HepG2 (cell line): Measurements from ENCODE around the gene RRAS. TPM values are rescaled to one million over a fixed set of nuclear protein-coding genes. Genes with fewer than 3 reads are reported as not detected.

Experiments
- ATAC-seq: fragments of 200-7000 bp; cut with Tn5 transposase; 3 replicates; pipeline ENCODE4 v1.9.1; 2020; ENCODE audit warnings: mild to moderate bottlenecking, moderate library complexity
- BruUV-seq: library from RNA; stranded (reverse); fragments of 400-500 nt; replicated peaks from 2 replicates; lab custom pipeline; 2021; lab: Mats Ljungman, UMichigan
- CTCF ChIA-PET: fragments of 300-600 bp; formaldehyde crosslinking; extraction: SDS; loops from one replicate; lab custom pipeline; 2021; ENCODE audit warnings: low total read pairs, inconsistent platforms, low intra/inter-chr PET ratio; lab: Yijun Ruan, JAX
- POLR2A ChIA-PET: fragments of 350-600 bp; sonication (Branson Sonifier 250); formaldehyde crosslinking; loops from one replicate; lab custom pipeline; 2020; ENCODE audit warnings: antibody characterized with exemption, inconsistent platforms; lab: Yijun Ruan, JAX
- DNase-seq: peaks from one replicate; pipeline ENCODE4 v3.0.0-alpha.2; 2015; ENCODE audit warnings: low spot score
- FAIRE-seq: peaks from 3 replicates; lab custom pipeline; 2011; peaks lifted over from hg19 to GRCh38; lab: Jason Lieb, UNC
- H2AFZ ChIP-seq: one replicate; pipeline ENCODE4 v1.6.1; 2011; ENCODE audit warnings: low read length, inconsistent platforms
- H3K27ac ChIP-seq: fragments of 300-600 bp; 3 replicates; pipeline ENCODE4 v1.8.0; 2011; ENCODE audit warnings: mixed run types, mild to moderate bottlenecking, mixed read lengths, low read length, inconsistent platforms; ENCODE audit not compliant: insufficient read depth; ENCODE audit errors: extremely low read length
- H3K27me3 ChIP-seq, 2 experiments: fragments of 200-600 bp in 1 of 2; 2 replicates in 1 of 2; 3 replicates in 1 of 2; pipeline versions ENCODE4 v1.6.0 to v1.8.0; 2011; ENCODE audit warnings: low read length in 2 of 2, mild to moderate bottlenecking in 2 of 2, moderate library complexity in 2 of 2, inconsistent platforms in 1 of 2; ENCODE audit not compliant: insufficient read depth in 2 of 2, control insufficient read depth in 1 of 2
- H3K36me3 ChIP-seq, 2 experiments: fragments of 200-600 bp in 1 of 2; replicated peaks in 1 of 2; 2 replicates in 1 of 2; 3 replicates in 1 of 2; pipeline versions ENCODE4 v1.5.1 to v1.8.0; 2011; ENCODE audit warnings: low read length in 2 of 2, inconsistent platforms in 1 of 2; ENCODE audit not compliant: insufficient read depth in 2 of 2, control insufficient read depth in 1 of 2
- H3K4me1 ChIP-seq: 2 replicates; pipeline ENCODE4 v1.5.1; 2012; ENCODE audit warnings: low read length, inconsistent platforms; ENCODE audit not compliant: insufficient read depth
- H3K4me2 ChIP-seq: 2 replicates; pipeline ENCODE4 v1.6.0; 2011; ENCODE audit warnings: low read depth, low read length, inconsistent platforms
- H3K4me3 ChIP-seq, 3 experiments: fragments of 200-600 bp in 1 of 3; sonication (generic), shearing (Covaris generic) in 1 of 3; replicated peaks in 1 of 3; 2 replicates each; pipeline ENCODE4 v1.5.1; 2011 to 2016; ENCODE audit warnings: low read length in 3 of 3, inconsistent platforms in 2 of 3, low read depth in 2 of 3, mild to moderate bottlenecking in 2 of 3, control low read depth in 1 of 3, mixed read lengths in 1 of 3; ENCODE audit not compliant: insufficient read depth in 1 of 3
- H3K79me2 ChIP-seq: one replicate; pipeline ENCODE4 v1.6.1; 2011; ENCODE audit warnings: low read length, inconsistent platforms; ENCODE audit not compliant: insufficient read depth
- H3K9ac ChIP-seq: 2 replicates; pipeline ENCODE4 v1.6.0; 2011; ENCODE audit warnings: mild to moderate bottlenecking, low read depth, low read length, inconsistent platforms; ENCODE audit not compliant: insufficient read depth
- H3K9me3 ChIP-seq: 2 replicates; pipeline ENCODE4 v1.5.1; 2012; ENCODE audit warnings: mild to moderate bottlenecking, low read length
- H4K20me1 ChIP-seq: 2 replicates; pipeline ENCODE4 v1.6.0; 2011; ENCODE audit warnings: inconsistent platforms, mild to moderate bottlenecking, low read length, moderate library complexity; ENCODE audit not compliant: insufficient read depth
- BHLHE40 ChIP-seq: IDR thresholded peaks from 2 replicates; pipeline ENCODE4 v1.6.1; 2011; ENCODE audit warnings: low read length, improper control_type of control experiment
- GPN1 ChIP-seq: sonication (generic); formaldehyde crosslinking; IDR thresholded peaks from 2 replicates; pipeline ENCODE4 v1.5.1; 2020; ENCODE audit warnings: missing genetic modification reagents, borderline replicate concordance
- HBP1 ChIP-seq: IDR thresholded peaks from 2 replicates; pipeline ENCODE4 v1.6.1; 2016; ENCODE audit warnings: low read depth, control low read depth
- HINFP ChIP-seq: sonication (generic); formaldehyde crosslinking; IDR thresholded peaks from 2 replicates; pipeline ENCODE4 v1.4.0; 2020; ENCODE audit warnings: low read depth, mild to moderate bottlenecking, missing genetic modification reagents
- PRMT3 ChIP-seq: sonication (generic); formaldehyde crosslinking; IDR thresholded peaks from 2 replicates; pipeline ENCODE4 v1.8.1; 2022; ENCODE audit warnings: low read depth, mild to moderate bottlenecking, moderate library complexity, missing genetic modification reagents, borderline replicate concordance
- RXRB ChIP-seq: IDR thresholded peaks from 2 replicates; pipeline ENCODE4 v1.6.1; 2016; ENCODE audit warnings: borderline replicate concordance, missing genetic modification reagents, missing compliant biosample characterization
- SAFB2 ChIP-seq: sonication (generic); formaldehyde crosslinking; IDR thresholded peaks from 2 replicates; pipeline ENCODE4 v1.5.1; 2020; ENCODE audit warnings: missing genetic modification reagents, low read depth, mild to moderate bottlenecking, borderline replicate concordance
- TBL1XR1 ChIP-seq: fragments of 150-350 bp; IDR thresholded peaks from 2 replicates; pipeline ENCODE4 v1.6.1; 2014; ENCODE audit warnings: borderline replicate concordance, low read length; ENCODE audit not compliant: partially characterized antibody
- TMF1 ChIP-seq: sonication (generic); formaldehyde crosslinking; IDR thresholded peaks from 2 replicates; pipeline ENCODE4 v1.8.1; 2022; ENCODE audit warnings: low read depth, missing genetic modification reagents
- ZBTB38 ChIP-seq: sonication (generic); formaldehyde crosslinking; IDR thresholded peaks from 2 replicates; pipeline ENCODE4 v1.5.1; 2020; ENCODE audit warnings: mild to moderate bottlenecking, missing genetic modification reagents
- ZBTB49 ChIP-seq: sonication (generic); formaldehyde crosslinking; IDR thresholded peaks from 2 replicates; pipeline ENCODE4 v1.4.0; 2020; ENCODE audit warnings: missing genetic modification reagents, borderline replicate concordance
- ZBTB7B ChIP-seq: sonication (generic); formaldehyde crosslinking; IDR thresholded peaks from 2 replicates; pipeline ENCODE4 v1.4.0; 2020; ENCODE audit warnings: missing genetic modification reagents
- ZFP36L2 ChIP-seq: sonication (generic); formaldehyde crosslinking; IDR thresholded peaks from 2 replicates; pipeline ENCODE4 v1.4.0; 2020; ENCODE audit warnings: missing genetic modification reagents
- ZNF3 ChIP-seq: IDR thresholded peaks from 2 replicates; pipeline ENCODE4 v1.7.0; 2017; ENCODE audit warnings: inconsistent platforms
- ZNF513 ChIP-seq: sonication (generic); formaldehyde crosslinking; conservative IDR thresholded peaks from 2 replicates; pipeline ENCODE4 v1.5.0; 2020; ENCODE audit warnings: missing genetic modification reagents
- ZNF570 ChIP-seq: sonication (generic); formaldehyde crosslinking; IDR thresholded peaks from 2 replicates; pipeline ENCODE4 v1.4.0; 2020; ENCODE audit warnings: mild to moderate bottlenecking, missing genetic modification reagents, borderline replicate concordance
- ZNF788 ChIP-seq: sonication (generic); formaldehyde crosslinking; IDR thresholded peaks from 2 replicates; pipeline ENCODE4 v1.5.0; 2020; ENCODE audit warnings: mild to moderate bottlenecking, missing genetic modification reagents, borderline replicate concordance
- ZNF879 ChIP-seq: sonication (generic); formaldehyde crosslinking; IDR thresholded peaks from 2 replicates; pipeline ENCODE4 v1.8.1; 2023; ENCODE audit warnings: missing genetic modification reagents
- ZSCAN25 ChIP-seq: sonication (generic); formaldehyde crosslinking; IDR thresholded peaks from 2 replicates; pipeline ENCODE4 v1.8.0; 2022; ENCODE audit warnings: mild to moderate bottlenecking, missing genetic modification reagents
- WGBS: methylation state at CpG from one replicate; pipeline ENCODE4 v1.1.6; 2017; ENCODE audit warnings: low lambda C conversion rate; 5-methylcytosine and 5-hydroxymethylcytosine counted together
- in situ Hi-C: cut with HindIII; loops from 2 replicates; pipeline ENCODE4 v1.10.0; 2017; ENCODE audit warnings: low pct_unique_long_range_greater_than_20kb; ENCODE audit not compliant: extremely low pct_ligation_motif_present
- intact Hi-C: fragments of 100-400 bp; cut with micrococcal nuclease; formaldehyde crosslinking; loops from one replicate; pipeline ENCODE4 v1.10.0; 2022; ENCODE audit not compliant: unreplicated experiment
- polyA plus RNA-seq, 8 experiments: library from polyadenylated mRNA; depleted of rRNA in 3 of 8; stranded (reverse) in 7 of 8; unstranded in 1 of 8; fragments of >200 nt; fragmentation: Illumina TruSeq in 4 of 8; extraction: Trizol in 4 of 8; gene quantifications; 2 replicates each; pipeline versions ENCODE4 v1.2.1 to v1.2.3, GENCODE V29; 2011 to 2016; ENCODE audit warnings: low read depth in 4 of 8, missing spikeins in 1 of 8, mixed read lengths in 1 of 8; ENCODE audit not compliant: insufficient read depth in 1 of 8
- total RNA-seq, 5 experiments: library from RNA; depleted of rRNA; stranded (reverse); fragments of >200 nt; fragmentation: Illumina TruSeq; extraction: Trizol; gene quantifications; 2 replicates each; pipeline ENCODE4 v1.2.3, GENCODE V29; 2016; ENCODE audit warnings: low read depth in 1 of 5

Gene RRAS
- total and polyA plus RNA-seq, 2 of the 13 experiments (the other 11 are each of a cell fraction or from before 2014, with no cell fraction given): 1.5 to 12.0 TPM

- ATAC-seq: no peak
- no peaks in the 10 kb centered on the region; a peak in 1 of 5 replicates for H3K27me3 ChIP-seq
- no TSS peak for BruUV-seq
- peaks cover 27% of the 10 kb centered on the region for H3K4me1 ChIP-seq
- peaks cover 18 to 65% of the 10 kb centered on the region in 2 experiments for H3K36me3 ChIP-seq
- H4K20me1 ChIP-seq: peaks cover 5% of the 10 kb centered on the region; the same call in 1 of the 2 replicates
- no peak overlapping the region for H3K4me2 ChIP-seq
- POLR2A ChIA-PET: interaction anchor here (1.6 to 3.1 kb wide), 2 partner anchors 13 to 19 kb away, joined by 4 to 15 read pairs; partner anchors contain the start of genes RRAS and SCAF1
- no peak overlapping the region for H3K27ac ChIP-seq
- peaks cover 13% of the 10 kb centered on the region for H3K79me2 ChIP-seq
- no peak overlapping the region for H3K4me3 ChIP-seq
- CTCF ChIA-PET: no interaction called here
- intact Hi-C loops (no loop called here), in situ Hi-C loops (no loop called here)
- no peak for FAIRE-seq
- WGBS: 94% methylated on average over 15 of the region's 15 CpGs
- DNase-seq: no peak
- TF ChIP-seq ZBTB7B (CRISPR knock-in tag): no peak
- no peak for TF ChIP-seq ZSCAN25 (CRISPR knock-in tag)
- no peak for TF ChIP-seq ZFP36L2 (CRISPR knock-in tag)
- TF ChIP-seq TBL1XR1: no peak
- no peak for TF ChIP-seq HBP1 (CRISPR knock-in tag)
- TF ChIP-seq ZNF3 (CRISPR knock-in tag): no peak
- no peak for TF ChIP-seq ZNF879 (CRISPR knock-in tag)
- TF ChIP-seq RXRB (CRISPR knock-in tag): no peak
- TF ChIP-seq ZNF513: no peak
- TF ChIP-seq ZNF788 (CRISPR knock-in tag): no peak
- no peak for TF ChIP-seq GPN1 (CRISPR knock-in tag)
- no peak for TF ChIP-seq HINFP
- TF ChIP-seq TMF1 (CRISPR knock-in tag): no peak
- no peak for TF ChIP-seq BHLHE40
- TF ChIP-seq SAFB2 (CRISPR knock-in tag): no peak
- no peak for TF ChIP-seq ZBTB49 (CRISPR knock-in tag)
- TF ChIP-seq PRMT3 (CRISPR knock-in tag): no peak
- TF ChIP-seq ZBTB38 (CRISPR knock-in tag): no peak
- no peak for TF ChIP-seq ZNF570
- H3K9ac ChIP-seq: no peak overlapping the region
- H3K9me3 ChIP-seq: no peaks in the 10 kb centered on the region
- H2AFZ ChIP-seq: no peak overlapping the region
Observed at GRCh38 chr19:49660338-49660961, 20.5 kb upstream of the RRAS start.
